COLO668 (cell line): ENCODE data around the gene AMTN.
A peak's percentile ranks its signal among the peaks of the same experiment; 100 is the strongest.

Source experiments
- DNase-seq: peaks from one replicate; lab custom pipeline; 2025; ENCODE audit not compliant: unreplicated experiment; lab: John Stamatoyannopoulos, UW

AMTN gene

GRCh38 chr4:70559211-70559830, 41.0 kb downstream of the AMTN start:
- peak; percentile 60 for DNase-seq

DNA sequence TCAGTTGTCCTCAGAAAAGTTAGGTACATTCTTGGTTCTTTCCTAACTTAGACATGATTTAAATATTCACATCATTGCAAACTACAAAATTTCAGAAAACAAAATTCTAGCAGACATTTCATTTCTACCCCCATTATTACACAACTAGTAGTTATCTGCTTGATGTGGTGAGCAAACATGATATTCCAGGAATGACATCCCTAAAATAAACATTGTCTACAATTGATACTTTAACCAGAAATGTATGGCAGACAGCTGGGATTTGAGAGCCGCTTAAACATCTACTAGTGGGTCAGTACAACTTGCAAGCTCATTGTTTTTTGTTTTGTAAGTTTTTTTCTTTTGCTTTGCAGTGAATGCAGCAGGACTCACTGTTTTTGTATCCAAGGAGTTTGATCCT, 41.6 kb downstream of the AMTN start:
- DNase-seq, result no peak

DNA sequence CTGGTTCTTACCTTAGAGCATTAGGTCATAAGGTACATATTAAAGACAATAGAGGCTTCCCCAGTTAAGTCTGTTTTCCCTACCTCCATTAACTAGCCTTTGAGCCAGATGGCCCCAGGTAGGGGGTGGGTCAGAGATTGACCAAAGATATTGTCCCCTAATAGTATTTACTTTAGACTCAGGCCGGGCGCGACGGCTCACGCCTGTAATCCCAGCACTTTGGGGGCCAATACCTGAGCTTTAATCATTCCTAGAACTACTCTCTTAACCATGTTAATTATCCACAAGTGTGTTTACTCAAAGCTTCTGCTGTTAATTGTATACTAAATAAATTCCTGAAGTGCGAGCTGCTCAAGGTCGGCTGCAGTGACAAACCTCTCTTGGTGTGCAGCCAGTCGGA, 45.7 kb downstream of the AMTN start:
- peak; percentile 80 for DNase-seq

- DNase-seq, result no peak
Measured at GRCh38 chr4:70570796-70571195, 52.4 kb downstream of the AMTN start.

DNA sequence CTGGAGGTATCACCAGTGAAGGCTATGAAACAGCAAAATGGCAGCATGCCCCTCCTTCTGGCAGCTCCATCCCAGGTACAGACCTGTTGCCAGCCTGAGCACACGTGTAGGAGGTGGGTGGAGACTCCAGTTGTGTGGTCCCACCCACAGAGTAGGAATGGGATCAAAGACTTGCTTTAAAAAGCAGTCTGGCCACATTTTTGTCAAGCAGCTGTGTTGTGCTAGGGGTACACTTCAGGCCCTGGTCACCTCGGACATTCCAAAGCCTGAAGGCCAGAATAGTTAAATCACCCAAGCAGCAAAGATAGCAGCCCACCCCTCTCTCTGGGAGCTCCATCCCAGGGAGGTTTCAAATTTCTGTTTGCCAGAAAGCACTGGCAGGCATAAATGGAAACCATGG, 53.4 kb downstream of the AMTN start:
- DNase-seq, result no peak

DNA sequence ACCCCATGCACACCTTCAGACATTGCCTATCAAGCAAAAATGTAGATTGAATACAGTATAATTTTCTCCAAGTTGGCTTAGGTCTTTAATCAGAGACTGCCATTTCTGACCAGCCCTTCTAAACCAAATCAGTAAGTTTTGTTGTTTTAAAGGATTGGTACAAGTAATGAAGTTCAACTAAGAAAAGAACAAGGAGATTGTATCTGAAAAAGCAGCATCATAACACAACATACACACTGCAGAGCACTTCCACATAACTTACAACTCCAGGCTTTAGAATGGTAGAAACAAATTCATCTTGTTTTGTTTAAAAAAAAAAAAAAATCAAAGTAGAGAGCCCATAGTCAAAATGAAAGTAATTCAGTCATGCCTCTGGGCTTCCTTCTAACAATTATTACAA, 57.6 kb downstream of the AMTN start:
- no peak for DNase-seq

DNA sequence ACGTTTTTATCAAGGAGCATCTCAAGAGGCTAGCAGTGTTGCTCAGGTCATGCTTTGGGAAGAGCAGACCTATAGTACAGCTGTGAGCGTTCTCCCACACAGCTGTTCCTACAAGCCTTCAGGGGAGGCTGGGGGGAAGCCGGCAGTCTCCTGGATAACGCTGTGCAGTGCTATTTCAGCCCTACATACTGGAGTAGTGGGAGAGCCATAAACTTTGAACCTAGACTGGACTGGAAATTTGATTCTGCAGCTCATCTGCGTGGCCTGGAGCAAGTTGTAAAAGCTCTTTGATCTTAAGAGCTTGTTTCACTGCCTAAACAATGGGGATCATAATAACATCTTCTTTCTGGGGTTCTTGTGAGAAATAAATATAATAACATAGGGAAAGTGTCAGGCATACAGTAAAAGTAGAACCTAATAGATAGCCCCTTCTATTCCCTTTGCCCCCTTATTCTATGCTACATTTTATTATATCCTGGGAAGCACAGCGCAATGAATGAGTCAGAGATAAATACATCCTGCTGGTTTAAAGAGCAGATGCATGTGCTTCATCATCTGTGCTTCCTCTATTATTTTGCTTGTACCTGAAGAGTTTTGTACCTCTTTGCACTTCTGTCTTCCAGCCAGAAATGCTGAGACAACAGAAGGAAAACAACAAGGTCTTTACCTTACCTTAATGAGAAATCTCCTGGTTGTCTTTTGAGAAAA, 59.0 kb downstream of the AMTN start:
- DNase-seq, result peak; percentile 32

DNA sequence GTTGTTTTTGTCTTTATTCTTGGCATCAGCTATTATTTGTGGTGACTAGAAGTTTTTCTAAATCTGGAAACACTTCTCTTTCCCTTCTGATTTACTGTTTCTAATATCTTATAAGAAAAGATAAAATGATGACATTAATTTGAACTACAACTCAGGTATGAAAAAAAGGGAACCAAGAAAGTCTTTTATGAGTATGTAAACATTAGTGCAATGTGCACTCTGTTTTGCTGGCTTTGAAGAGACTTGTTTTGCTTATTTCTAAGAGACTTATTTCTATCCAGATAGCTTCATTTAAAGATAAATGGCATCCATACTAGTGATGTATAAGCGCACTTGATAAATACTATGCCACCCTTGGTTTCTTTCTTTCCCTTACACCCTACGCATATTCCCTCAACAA, 63.6 kb downstream of the AMTN start:
- no peak for DNase-seq
